Fibroblast of gingiva (primary cell): ENCODE data around the gene SH3BGRL3.
"Not testable (repeated sequence)": the region's sequence is repeated elsewhere in the genome, so short reads cannot be mapped to it uniquely, and the experiment has no call there.

Experiments
- DNase-seq: peaks from one replicate; pipeline ENCODE4 v3.0.0-alpha.2; 2011; ENCODE audit warnings: low read depth

SH3BGRL3 gene

GRCh38 chr1:26317146-26317545, 37.3 kb downstream of the SH3BGRL3 start:
- no peak for DNase-seq

GRCh38 chr1:26317612-26318337, 37.9 kb downstream of the SH3BGRL3 start, which contains the start of gene CD52:
Gene CD52 (plus strand): TSS chr1:26317958. CDS start chr1:26318018, 60 bp downstream.
- DNase-seq = no peak

- no peak for DNase-seq
These were observed 38.6 kb downstream of the SH3BGRL3 start for GRCh38 chr1:26318338-26319064.

- no peak for DNase-seq
These were observed 41.0 kb downstream of the SH3BGRL3 start for GRCh38 chr1:26320896-26321295.

DNA sequence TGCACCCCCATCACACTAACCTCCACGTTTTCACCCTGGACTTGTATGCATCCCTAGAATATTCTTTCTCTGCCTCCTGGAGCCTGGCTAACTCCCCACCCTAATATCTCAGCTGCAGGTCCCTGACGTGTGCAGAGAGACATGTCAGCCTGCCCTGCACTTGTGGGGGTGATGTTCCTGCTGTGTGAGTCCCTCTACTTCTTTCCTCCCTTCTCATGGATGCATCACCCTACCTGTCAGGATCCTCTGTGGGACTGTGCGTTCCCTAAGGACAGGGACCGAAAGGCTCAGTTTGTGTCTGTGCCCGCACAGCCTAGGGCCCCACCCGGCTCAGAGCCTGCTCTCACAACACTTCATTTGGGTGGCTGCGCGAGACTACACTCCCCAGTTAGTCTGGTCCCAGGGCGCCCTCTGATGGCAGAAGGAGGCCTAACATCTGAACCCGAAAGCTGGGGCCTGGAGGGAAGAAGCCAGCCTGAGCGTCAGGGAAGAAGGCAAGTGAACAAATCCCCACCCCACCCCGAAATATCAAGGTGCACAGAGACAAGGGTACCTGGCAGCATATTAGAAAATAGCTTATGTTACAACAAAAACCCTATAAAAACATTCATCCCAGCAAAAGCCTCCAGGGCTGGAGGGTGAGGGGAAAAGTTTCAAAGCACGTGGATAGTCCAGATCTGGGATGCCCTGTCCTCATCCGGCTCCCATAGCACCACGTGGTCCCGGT, 41.6 kb downstream of the SH3BGRL3 start:
- peak; percentile 76 for DNase-seq

DNA sequence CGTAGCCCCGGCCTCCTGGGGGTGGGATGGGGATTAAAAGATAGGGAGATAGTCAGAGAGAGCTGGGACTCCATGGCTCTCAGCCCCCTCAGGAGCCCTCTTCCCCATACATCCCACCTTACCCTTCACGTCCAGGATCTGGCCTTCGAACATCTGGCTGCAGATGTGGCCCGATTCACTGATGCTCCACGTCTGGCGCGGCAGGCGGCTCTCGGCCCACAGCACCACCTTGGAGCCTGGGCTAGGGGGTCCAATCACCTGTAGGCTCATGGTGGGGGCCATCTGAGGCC, 42.1 kb downstream of the SH3BGRL3 start:
- no peak for DNase-seq

DNA sequence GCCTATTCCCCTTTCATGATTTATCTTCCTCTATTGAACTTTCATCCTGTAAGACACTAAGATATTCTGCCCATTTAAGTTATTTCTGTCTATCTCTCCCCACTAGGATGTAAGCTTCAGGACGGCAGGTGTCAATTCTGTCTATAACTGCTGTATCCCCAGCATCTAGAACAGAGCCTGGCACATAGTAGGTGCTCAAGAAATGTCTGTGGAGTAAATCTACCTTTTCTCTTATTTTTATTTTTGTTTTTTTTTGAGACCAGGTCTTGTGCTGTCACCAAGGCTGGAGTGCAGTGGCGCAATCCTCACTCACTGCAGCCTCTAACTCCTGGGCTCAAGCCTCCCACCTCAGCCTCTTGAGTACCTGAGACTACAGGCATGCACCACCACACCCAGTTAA, 43.5 kb downstream of the SH3BGRL3 start:
- no peak for DNase-seq

- no peak for DNase-seq
These were observed 44.7 kb downstream of the SH3BGRL3 start for GRCh38 chr1:26324550-26324949.

DNA sequence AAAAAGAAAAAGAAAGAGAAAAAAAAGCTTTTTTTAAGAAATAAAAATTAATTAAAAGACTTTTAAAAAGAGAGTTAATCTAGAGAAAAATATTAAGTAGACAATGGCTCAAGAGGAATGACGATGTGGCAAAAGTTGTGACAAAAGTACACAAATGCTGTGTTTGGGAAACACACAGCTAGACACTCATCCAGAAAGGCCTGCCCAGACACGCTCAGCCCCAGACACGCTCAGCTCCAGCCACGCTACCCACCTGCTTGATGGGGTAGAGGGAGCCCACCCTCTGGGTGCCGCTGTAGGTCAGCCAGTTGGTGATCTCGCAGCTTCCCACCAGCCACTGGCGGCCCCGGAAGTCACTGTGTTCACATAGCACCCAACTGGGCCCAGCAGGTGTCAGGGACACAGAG, 48.1 kb downstream of the SH3BGRL3 start:
- DNase-seq = no peak

DNA sequence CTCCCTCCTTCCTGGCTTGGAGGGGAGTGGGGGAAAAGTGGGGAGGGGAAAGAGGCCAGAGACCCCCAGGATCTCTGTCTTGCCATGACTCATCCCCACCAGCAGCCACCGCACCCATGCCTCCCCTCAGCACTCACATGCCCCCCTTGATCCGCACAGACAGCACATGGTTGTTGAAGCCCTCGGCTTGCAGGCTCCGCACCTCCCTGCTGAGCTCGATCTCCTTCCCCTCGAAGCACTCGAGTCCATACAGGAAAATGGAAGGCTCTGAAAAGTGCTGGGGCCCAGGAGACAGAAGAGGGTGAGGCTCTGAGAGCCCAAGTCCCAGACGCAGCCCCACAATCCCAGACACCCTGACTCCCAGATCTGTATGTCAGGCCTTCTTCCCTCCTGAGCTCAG, 48.7 kb downstream of the SH3BGRL3 start:
- no peak for DNase-seq

GRCh38 chr1:26329380-26329779, 49.5 kb downstream of the SH3BGRL3 start:
- not testable (repeated sequence) for DNase-seq

GRCh38 chr1:26330276-26330675, 50.4 kb downstream of the SH3BGRL3 start:
- DNase-seq = no peak
